Vagina (tissue), 2 donors: ENCODE measurements around the gene PIMREG. TPM values are rescaled to one million over a fixed set of nuclear protein-coding genes. Genes with fewer than 3 reads are reported as not detected.

Experiments
- DNase-seq, 2 donors: peaks; one replicate each; pipeline ENCODE4 v3.0.0-alpha.2; 2017; ENCODE audit errors: extremely low spot score in 2 of 2
- H3K27ac ChIP-seq: fragments of 200-600 bp; sonication (generic); one replicate; pipeline ENCODE4 v1.5.1; 2019
- H3K27me3 ChIP-seq: fragments of 200-600 bp; sonication (generic); one replicate; pipeline ENCODE4 v1.5.1; 2019
- H3K36me3 ChIP-seq, 2 donors: fragments of 200-600 bp; sonication (generic); one replicate each; pipeline ENCODE4 v1.5.1; 2017 to 2019
- H3K4me1 ChIP-seq: fragments of 200-600 bp; sonication (generic); one replicate; pipeline ENCODE4 v1.5.1; 2019
- H3K4me3 ChIP-seq, 2 donors: fragments of 200-600 bp; sonication (generic); 1 replicate in 1 of 2; 2 replicates in 1 of 2; pipeline ENCODE4 v1.5.1; 2016 to 2019
- H3K9me3 ChIP-seq: fragments of 200-600 bp; sonication (generic); one replicate; pipeline ENCODE4 v1.5.1; 2019
- POLR2A ChIP-seq, 2 donors: fragments of 450-650 bp; IDR thresholded peaks; one replicate each; pipeline ENCODE4 v1.6.1; 2017; ENCODE audit warnings: antibody characterized with exemption in 2 of 2, mild to moderate bottlenecking in 2 of 2, moderate library complexity in 2 of 2
- POLR2AphosphoS5 ChIP-seq, 2 donors: sonication (generic); formaldehyde crosslinking; IDR thresholded peaks; one replicate each; pipeline ENCODE4 v1.9.0; 2017; ENCODE audit warnings: antibody characterized with exemption in 2 of 2, mild to moderate bottlenecking in 2 of 2, low read depth in 1 of 2; ENCODE audit not compliant: insufficient read depth in 1 of 2
- intact Hi-C: fragments of 100-400 bp; cut with DNase I; formaldehyde crosslinking; loops from one replicate; pipeline ENCODE4 v1.15.1; 2023
- total RNA-seq: library from RNA; depleted of rRNA; stranded (reverse); fragments of >200 nt; gene quantifications from one replicate; pipeline ENCODE4 v1.2.3, GENCODE V29; 2016
- TF ChIP-seq, protein P1 (sequence below), 3 experiments: fragments of 450-650 bp in 2 of 3; fragments of 200-600 bp in 1 of 3; sonication (generic) in 1 of 3; IDR thresholded peaks; one replicate each; pipeline ENCODE4 v1.5.1; 2017 to 2019; ENCODE audit warnings: antibody characterized with exemption in 3 of 3, mild to moderate bottlenecking in 2 of 3, moderate library complexity in 2 of 3

Gene PIMREG
- total RNA-seq, 1 donor from 2014 or later = 0.74 TPM

GRCh38 chr17:6489016-6489550, 44.8 kb downstream of the PIMREG start:
- TF ChIP-seq POLR2AphosphoS5 (IDR thresholded peaks at IDR 0.05; ENCODE audit: insufficient read depth in 1 of 2, low read depth in 1 of 2) = no peak
- TF ChIP-seq POLR2A (IDR thresholded peaks at IDR 0.05) = no peak
- TF ChIP-seq, protein P1, sequence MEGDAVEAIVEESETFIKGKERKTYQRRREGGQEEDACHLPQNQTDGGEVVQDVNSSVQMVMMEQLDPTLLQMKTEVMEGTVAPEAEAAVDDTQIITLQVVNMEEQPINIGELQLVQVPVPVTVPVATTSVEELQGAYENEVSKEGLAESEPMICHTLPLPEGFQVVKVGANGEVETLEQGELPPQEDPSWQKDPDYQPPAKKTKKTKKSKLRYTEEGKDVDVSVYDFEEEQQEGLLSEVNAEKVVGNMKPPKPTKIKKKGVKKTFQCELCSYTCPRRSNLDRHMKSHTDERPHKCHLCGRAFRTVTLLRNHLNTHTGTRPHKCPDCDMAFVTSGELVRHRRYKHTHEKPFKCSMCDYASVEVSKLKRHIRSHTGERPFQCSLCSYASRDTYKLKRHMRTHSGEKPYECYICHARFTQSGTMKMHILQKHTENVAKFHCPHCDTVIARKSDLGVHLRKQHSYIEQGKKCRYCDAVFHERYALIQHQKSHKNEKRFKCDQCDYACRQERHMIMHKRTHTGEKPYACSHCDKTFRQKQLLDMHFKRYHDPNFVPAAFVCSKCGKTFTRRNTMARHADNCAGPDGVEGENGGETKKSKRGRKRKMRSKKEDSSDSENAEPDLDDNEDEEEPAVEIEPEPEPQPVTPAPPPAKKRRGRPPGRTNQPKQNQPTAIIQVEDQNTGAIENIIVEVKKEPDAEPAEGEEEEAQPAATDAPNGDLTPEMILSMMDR (IDR thresholded peaks at IDR 0.05) = no peak
- no peaks in the 10 kb centered on the region for H3K9me3 ChIP-seq
- no peaks in the 10 kb centered on the region for H3K36me3 ChIP-seq
- no peaks in the 10 kb centered on the region for H3K27me3 ChIP-seq
- intact Hi-C loops = no loop called here
- H3K27ac ChIP-seq = no peak overlapping the region
- DNase-seq = no peak
- H3K4me3 ChIP-seq = no peak overlapping the region
- H3K4me1 ChIP-seq = peaks cover 6% of the 10 kb centered on the region

DNA sequence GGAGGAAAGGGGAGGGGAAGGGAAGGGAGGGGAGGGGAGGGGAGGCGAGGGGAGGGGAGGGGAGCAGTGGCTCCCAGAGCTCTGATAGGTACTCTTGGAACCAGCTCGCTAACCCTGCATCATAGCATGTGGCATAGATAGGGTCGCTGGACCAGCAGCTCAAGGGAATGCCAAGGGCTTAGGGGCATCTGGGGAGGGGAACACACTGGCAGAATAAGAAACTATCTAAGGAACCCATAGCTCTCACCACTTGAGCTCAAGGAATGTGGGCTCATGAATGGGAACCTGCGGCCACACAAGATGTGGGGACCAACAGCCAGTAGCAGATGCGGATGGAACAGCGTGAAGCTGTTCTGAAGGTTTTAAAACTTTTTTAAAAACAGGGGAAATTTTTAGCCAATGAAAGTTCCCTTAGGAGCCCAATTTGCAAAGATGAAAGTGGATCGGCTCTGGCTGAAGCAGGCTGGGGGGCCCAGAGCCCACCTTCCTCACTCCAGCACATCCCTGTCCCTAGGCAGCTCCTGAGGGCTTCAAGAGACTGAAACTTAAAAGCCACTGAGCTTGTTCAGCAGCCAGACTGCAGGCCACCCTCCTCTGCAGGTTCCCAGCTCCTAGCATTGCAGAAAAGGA, 46.9 kb downstream of the PIMREG start:
- H3K27me3 ChIP-seq = no peaks in the 10 kb centered on the region
- no peak for DNase-seq

GRCh38 chr17:6492892-6493674, 48.8 kb downstream of the PIMREG start:
- H3K4me1 ChIP-seq = peaks cover 4% of the 10 kb centered on the region

More for the DNA sequence above, 46.9 kb downstream of the PIMREG start:
- Histone ChIP-seq H3K36me3 (no peaks in the 10 kb centered on the region), H3K4me1 (peaks cover 9% of the 10 kb centered on the region), H3K27ac (no peak overlapping the region), H3K4me3 (no peak overlapping the region), H3K9me3 (no peaks in the 10 kb centered on the region)
- TF ChIP-seq POLR2AphosphoS5 (IDR thresholded peaks at IDR 0.05; ENCODE audit: insufficient read depth in 1 of 2, low read depth in 1 of 2) (no peak), POLR2A (IDR thresholded peaks at IDR 0.05) (no peak)
- TF ChIP-seq, protein P1 (IDR thresholded peaks at IDR 0.05) = no peak
- intact Hi-C loops = no loop called here

GRCh38 chr17:6494239-6494941, 50.1 kb downstream of the PIMREG start:
- Histone ChIP-seq H3K4me1 (peaks cover 4% of the 10 kb centered on the region), H3K36me3 (no peaks in the 10 kb centered on the region), H3K27ac (no peak overlapping the region), H3K9me3 (no peaks in the 10 kb centered on the region), H3K4me3 (no peak overlapping the region), H3K27me3 (no peaks in the 10 kb centered on the region)
- peak in 1 of 2 donors; percentile 34 for TF ChIP-seq POLR2AphosphoS5 (IDR thresholded peaks at IDR 0.05; ENCODE audit: insufficient read depth in 1 of 2, low read depth in 1 of 2)
- TF ChIP-seq POLR2A (IDR thresholded peaks at IDR 0.05) = no peak
- intact Hi-C loops = no loop called here
- DNase-seq = no peak

More at GRCh38 chr17:6492892-6493674, 48.8 kb downstream of the PIMREG start:
- no peak overlapping the region for H3K27ac ChIP-seq
- intact Hi-C loops = no loop called here
- TF ChIP-seq POLR2A (IDR thresholded peaks at IDR 0.05) (no peak), POLR2AphosphoS5 (IDR thresholded peaks at IDR 0.05; ENCODE audit: insufficient read depth in 1 of 2, low read depth in 1 of 2) (no peak)
- TF ChIP-seq, protein P1 (IDR thresholded peaks at IDR 0.05) = no peak
- H3K27me3 ChIP-seq = no peaks in the 10 kb centered on the region
- H3K9me3 ChIP-seq = no peaks in the 10 kb centered on the region
- DNase-seq = no peak
- no peaks in the 10 kb centered on the region for H3K36me3 ChIP-seq
- H3K4me3 ChIP-seq = no peak overlapping the region

DNA sequence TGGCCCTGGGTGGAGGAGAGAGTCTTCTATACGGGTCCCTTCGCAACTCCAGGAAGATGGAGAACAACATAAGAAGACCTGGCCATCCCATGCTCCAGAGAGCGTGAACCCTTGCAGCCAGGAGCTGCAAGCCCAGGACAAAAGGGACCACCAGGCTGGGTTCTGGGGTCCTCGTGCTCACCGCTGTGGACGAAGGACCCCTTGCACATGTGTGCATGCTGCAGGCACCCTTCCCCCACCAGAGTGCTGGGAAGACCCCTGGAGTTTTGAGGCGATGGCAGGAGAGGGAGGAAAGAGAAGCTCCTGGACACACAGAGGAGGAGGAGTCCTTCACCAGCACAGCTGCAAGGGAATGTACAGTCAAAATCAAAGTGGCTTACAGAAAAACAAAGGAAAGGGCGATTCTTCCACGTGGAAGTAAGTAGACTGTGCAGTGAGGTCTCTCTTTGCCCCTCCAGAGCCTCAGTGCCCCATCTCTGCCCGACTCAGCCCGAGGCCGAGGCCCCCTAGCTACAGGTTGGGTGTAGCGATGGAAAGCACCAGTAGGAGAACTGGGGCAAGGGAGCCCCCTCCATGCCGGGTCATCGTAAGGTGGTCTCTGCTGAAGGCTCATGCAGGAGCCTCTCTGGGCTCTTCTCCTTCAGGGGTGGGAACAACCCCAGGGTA, 51.3 kb downstream of the PIMREG start:
- no peak overlapping the region for H3K27ac ChIP-seq
- no peak for DNase-seq

More for the DNA sequence above, 51.3 kb downstream of the PIMREG start:
- Histone ChIP-seq H3K27me3 (no peaks in the 10 kb centered on the region), H3K36me3 (no peaks in the 10 kb centered on the region), H3K9me3 (no peaks in the 10 kb centered on the region), H3K4me1 (peaks cover 4% of the 10 kb centered on the region), H3K4me3 (no peak overlapping the region)
- intact Hi-C loops = no loop called here
- TF ChIP-seq POLR2AphosphoS5 (IDR thresholded peaks at IDR 0.05; ENCODE audit: insufficient read depth in 1 of 2, low read depth in 1 of 2) (no peak), POLR2A (IDR thresholded peaks at IDR 0.05) (no peak)
- TF ChIP-seq, protein P1 (IDR thresholded peaks at IDR 0.05) = no peak
